DOHH2 (cell line): Measurements from ENCODE around the gene HCN4.

Experiments
- EZH2phosphoT487 ChIP-seq: fragments of 200-600 bp; sonication (generic); IDR thresholded peaks from 2 replicates; pipeline ENCODE4 v1.6.1; 2017; ENCODE audit warnings: borderline replicate concordance, mild to moderate bottlenecking, antibody characterized with exemption, low read length, moderate library complexity, mixed read lengths
- TF ChIP-seq, protein P1 (sequence below): fragments of 200-600 bp; sonication (generic); IDR thresholded peaks from one replicate; pipeline ENCODE4 v1.5.1; 2014; ENCODE audit warnings: antibody characterized with exemption, mild to moderate bottlenecking, low read depth, low read length; ENCODE audit not compliant: poor library complexity, severe bottlenecking

DNA sequence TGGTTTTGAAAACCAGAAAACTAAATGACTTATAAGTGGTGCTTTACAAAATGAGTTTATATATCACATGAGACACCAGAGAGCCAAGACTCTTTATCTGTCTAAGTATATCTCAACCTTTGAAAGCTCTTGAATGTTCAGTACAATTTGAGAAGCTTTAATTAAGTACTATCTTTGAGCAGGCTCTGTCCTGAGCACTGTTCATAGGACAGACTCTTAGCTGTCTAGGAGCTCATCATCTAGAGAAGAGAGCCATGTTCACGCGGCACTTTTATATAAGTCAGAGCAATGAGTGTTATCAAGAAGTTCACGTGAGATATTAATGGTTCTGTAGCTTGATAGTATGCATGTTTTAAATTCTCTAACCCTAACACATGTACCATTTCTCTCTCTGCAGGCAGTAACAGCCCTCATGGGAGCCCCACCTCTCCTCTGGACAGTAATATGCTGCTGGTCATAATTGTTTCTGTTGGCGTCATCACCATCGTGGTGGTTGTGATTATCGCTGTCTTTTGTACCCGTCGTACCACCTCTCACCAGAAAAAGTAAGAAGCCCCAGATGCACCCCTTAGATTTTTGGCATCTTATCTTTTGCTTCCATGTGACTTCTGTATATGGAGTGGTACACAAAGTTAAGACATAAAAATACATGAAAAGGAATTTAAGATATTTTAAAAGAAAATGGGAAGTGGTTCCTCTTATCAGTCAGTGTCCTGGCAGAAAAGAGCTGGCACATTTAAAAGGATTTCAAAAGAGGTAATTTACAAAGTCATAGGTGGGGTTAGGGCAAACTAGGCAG is 86.0 kb downstream of the HCN4 start:
- TF ChIP-seq, protein P1, sequence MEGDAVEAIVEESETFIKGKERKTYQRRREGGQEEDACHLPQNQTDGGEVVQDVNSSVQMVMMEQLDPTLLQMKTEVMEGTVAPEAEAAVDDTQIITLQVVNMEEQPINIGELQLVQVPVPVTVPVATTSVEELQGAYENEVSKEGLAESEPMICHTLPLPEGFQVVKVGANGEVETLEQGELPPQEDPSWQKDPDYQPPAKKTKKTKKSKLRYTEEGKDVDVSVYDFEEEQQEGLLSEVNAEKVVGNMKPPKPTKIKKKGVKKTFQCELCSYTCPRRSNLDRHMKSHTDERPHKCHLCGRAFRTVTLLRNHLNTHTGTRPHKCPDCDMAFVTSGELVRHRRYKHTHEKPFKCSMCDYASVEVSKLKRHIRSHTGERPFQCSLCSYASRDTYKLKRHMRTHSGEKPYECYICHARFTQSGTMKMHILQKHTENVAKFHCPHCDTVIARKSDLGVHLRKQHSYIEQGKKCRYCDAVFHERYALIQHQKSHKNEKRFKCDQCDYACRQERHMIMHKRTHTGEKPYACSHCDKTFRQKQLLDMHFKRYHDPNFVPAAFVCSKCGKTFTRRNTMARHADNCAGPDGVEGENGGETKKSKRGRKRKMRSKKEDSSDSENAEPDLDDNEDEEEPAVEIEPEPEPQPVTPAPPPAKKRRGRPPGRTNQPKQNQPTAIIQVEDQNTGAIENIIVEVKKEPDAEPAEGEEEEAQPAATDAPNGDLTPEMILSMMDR = no peak
- TF ChIP-seq EZH2phosphoT487 = no peak
